Measurements from ENCODE around the gene IQSEC1. TPM values are rescaled to one million over a fixed set of nuclear protein-coding genes. Genes with fewer than 3 reads are reported as not detected.

Gene IQSEC1
- total RNA-seq, 1 donor from 2014 or later = 59.7 TPM

GRCh38 chr3:13011573-13012220, 61.5 kb downstream of the IQSEC1 start:
- intact Hi-C loops (cut with DNase I) = no loop called here
- peak; percentile 90 for DNase-seq (ENCODE audit: low spot score)

GRCh38 chr3:13010780-13011572, 62.3 kb downstream of the IQSEC1 start:
- peak; percentile 76 for DNase-seq (ENCODE audit: low spot score)
- intact Hi-C loops (cut with DNase I) = no loop called here

- intact Hi-C loops (cut with DNase I) = no loop called here
- peak; percentile 65 for DNase-seq (ENCODE audit: low spot score)
These were observed 63.3 kb downstream of the IQSEC1 start for GRCh38 chr3:13009946-13010315.

- intact Hi-C loops (cut with DNase I) = no loop called here
- peak; percentile 94 for DNase-seq (ENCODE audit: low spot score)
These were observed 63.9 kb downstream of the IQSEC1 start for GRCh38 chr3:13009132-13009945.

- DNase-seq (ENCODE audit: low spot score) = peak; percentile 55
These were observed 64.9 kb downstream of the IQSEC1 start for GRCh38 chr3:13008155-13008995.

GRCh38 chr3:13007251-13007941, 65.8 kb downstream of the IQSEC1 start:
- intact Hi-C loops (cut with DNase I) = no loop called here
- peak; percentile 66 for DNase-seq (ENCODE audit: low spot score)

More at GRCh38 chr3:13008155-13008995, 64.9 kb downstream of the IQSEC1 start:
- intact Hi-C loops (cut with DNase I) = no loop called here

- intact Hi-C loops (cut with DNase I) = no loop called here
- DNase-seq (ENCODE audit: low spot score) = peak; percentile 56
These were observed 66.8 kb downstream of the IQSEC1 start for GRCh38 chr3:13006216-13006990.

- intact Hi-C loops (cut with DNase I) = no loop called here
These were observed 67.9 kb downstream of the IQSEC1 start for GRCh38 chr3:13005301-13005700.

GRCh38 chr3:13004376-13004775, 68.9 kb downstream of the IQSEC1 start:
- peak; percentile 56 for DNase-seq (ENCODE audit: low spot score)
- intact Hi-C loops (cut with DNase I) = no loop called here

More at GRCh38 chr3:13005301-13005700, 67.9 kb downstream of the IQSEC1 start:
- DNase-seq (ENCODE audit: low spot score) = peak; percentile 70

- intact Hi-C loops (cut with DNase I) = no loop called here
- no peak for DNase-seq (ENCODE audit: low spot score)
These were observed 69.6 kb downstream of the IQSEC1 start for GRCh38 chr3:13003608-13004007.

GRCh38 chr3:13002398-13003124, 70.7 kb downstream of the IQSEC1 start:
- intact Hi-C loops (cut with DNase I) = no loop called here
- no peak for DNase-seq (ENCODE audit: low spot score)

- DNase-seq (ENCODE audit: low spot score) = peak; percentile 96
- intact Hi-C loops (cut with DNase I) = loop anchor here (5.0 kb wide), 1 partner anchor 78 kb away; no protein-coding TSS in a partner anchor
These were observed 73.8 kb downstream of the IQSEC1 start for GRCh38 chr3:12999147-13000140.

GRCh38 chr3:12998648-12999047, 74.6 kb downstream of the IQSEC1 start:
- no peak for DNase-seq (ENCODE audit: low spot score)
- intact Hi-C loops (cut with DNase I) = loop anchor here (5.0 kb wide), 1 partner anchor 79 kb away; no protein-coding TSS in a partner anchor

GRCh38 chr3:12997387-12997786, 75.8 kb downstream of the IQSEC1 start:
- DNase-seq (ENCODE audit: low spot score) = no peak
- intact Hi-C loops (cut with DNase I) = loop anchor here (5.0 kb wide), 1 partner anchor 80 kb away; no protein-coding TSS in a partner anchor

GRCh38 chr3:12996181-12996506, 77.1 kb downstream of the IQSEC1 start:
- DNase-seq (ENCODE audit: low spot score) = no peak

More at GRCh38 chr3:12996181-12996506, 77.1 kb downstream of the IQSEC1 start:
- intact Hi-C loops (cut with DNase I) = loop anchor here (5.0 kb wide), 1 partner anchor 81 kb away; no protein-coding TSS in a partner anchor

Data from cardiac septum (tissue), 1 donor.